GM21447 (cell line): ENCODE results near the gene NUTF2.
A peak's percentile ranks its signal among the peaks of the same experiment; 100 is the strongest.
"Not testable (repeated sequence)": the region's sequence is repeated elsewhere in the genome, so short reads cannot be mapped to it uniquely, and the experiment has no call there.

Experiments used
- ATAC-seq: cut with Tn5 transposase; IDR thresholded peaks from one replicate; pipeline ENCODE4 v1.9.1; 2021; ENCODE audit not compliant: unreplicated experiment

Gene NUTF2

DNA sequence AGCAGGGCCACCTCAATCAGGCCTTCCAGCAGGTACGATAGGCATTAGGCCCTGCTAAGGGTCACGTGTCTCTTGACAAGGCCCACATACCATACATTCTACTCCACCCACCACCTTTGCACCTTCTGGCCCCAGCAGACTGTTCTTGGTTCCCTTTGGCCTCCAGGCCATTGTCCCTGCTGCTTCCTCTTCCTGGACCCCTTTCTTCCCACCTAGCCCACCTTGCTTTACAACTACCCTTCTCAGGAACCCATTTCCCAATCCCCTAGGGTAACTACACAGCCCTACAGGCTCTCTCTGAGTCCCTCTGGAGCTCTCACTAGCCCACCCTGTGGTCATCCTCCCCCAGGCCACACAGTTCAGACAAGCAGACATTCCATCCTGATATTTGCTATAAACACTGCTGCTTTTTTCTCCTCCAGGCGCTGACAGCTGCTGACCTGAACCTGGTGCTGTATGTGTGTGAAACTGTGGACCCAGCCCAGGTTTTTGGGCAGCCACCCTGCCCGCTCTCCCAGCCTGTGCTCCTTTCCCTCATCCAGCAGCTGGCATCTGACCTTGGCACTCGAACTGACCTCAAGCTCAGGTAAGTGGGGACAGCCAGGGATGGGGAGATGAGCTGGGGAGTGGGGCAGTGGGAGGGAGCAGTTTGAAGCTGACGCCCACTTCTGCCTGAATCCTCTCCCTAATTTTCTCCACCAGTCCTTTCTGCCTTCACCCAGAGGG lies 36.6 kb downstream of the NUTF2 start:
- no peak for ATAC-seq

DNA sequence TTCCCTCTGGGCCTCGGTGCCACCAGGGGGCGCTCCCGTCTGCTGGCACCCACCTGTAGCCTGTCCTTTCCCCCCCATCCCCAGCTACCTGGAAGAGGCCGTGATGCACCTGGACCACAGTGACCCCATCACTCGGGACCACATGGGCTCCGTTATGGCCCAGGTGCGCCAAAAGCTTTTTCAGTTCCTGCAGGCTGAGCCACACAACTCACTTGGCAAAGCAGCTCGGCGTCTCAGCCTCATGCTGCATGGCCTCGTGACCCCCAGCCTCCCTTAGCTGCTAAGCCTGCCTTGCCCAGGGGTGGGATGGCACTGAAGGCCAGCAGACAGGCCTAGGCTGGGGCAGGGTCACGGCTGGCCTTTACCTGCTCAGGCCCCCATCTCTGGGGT lies 37.1 kb downstream of the NUTF2 start:
- ATAC-seq: no peak

DNA sequence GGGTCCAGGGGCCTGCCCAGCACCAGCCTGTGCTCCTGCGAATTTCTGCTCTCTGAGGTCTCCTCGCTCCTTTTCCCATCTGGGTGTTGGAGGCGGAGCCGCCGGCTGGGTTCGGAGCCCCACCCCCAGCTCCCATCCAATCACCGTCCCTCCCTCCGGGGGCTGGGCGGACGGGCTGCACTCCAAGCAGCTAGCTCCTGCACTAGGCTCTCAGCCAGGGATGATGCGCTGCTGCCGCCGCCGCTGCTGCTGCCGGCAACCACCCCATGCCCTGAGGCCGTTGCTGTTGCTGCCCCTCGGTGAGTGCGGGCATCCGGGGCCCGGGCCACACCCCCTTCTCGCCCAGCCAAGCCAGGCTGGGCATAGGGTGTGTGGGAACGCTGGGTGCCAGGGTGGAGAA lies 38.0 kb downstream of the NUTF2 start, which contains the start of gene NRN1L:
Gene NRN1L, plus strand, starts transcription at position 202 of the 400 bp plus-strand sequence. Its CDS starts 19 bp downstream, at position 221.
- no peak for ATAC-seq

DNA sequence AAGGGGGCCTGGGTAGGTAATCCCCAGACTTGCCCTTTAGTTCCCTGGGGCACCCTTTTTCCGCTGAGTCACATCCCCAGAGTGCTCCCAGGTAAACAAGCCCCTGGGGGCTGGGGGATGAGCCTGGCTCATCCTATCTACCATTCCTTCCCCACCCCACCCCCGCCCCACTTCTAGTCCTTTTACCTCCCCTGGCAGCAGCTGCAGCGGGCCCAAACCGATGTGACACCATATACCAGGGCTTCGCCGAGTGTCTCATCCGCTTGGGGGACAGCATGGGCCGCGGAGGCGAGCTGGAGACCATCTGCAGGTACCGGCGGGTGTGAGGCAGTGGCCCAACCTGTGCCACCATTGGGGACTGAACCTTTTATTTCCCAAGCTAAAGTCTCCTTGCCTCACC lies 38.8 kb downstream of the NUTF2 start:
- no peak for ATAC-seq

DNA sequence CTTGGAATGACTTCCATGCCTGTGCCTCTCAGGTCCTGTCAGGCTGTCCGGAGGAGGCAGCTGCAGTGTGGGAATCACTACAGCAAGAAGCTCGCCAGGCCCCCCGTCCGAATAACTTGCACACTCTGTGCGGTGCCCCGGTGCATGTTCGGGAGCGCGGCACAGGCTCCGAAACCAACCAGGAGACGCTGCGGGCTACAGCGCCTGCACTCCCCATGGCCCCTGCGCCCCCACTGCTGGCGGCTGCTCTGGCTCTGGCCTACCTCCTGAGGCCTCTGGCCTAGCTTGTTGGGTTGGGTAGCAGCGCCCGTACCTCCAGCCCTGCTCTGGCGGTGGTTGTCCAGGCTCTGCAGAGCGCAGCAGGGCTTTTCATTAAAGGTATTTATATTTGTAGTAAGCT lies 39.2 kb downstream of the NUTF2 start:
- no peak for ATAC-seq

DNA sequence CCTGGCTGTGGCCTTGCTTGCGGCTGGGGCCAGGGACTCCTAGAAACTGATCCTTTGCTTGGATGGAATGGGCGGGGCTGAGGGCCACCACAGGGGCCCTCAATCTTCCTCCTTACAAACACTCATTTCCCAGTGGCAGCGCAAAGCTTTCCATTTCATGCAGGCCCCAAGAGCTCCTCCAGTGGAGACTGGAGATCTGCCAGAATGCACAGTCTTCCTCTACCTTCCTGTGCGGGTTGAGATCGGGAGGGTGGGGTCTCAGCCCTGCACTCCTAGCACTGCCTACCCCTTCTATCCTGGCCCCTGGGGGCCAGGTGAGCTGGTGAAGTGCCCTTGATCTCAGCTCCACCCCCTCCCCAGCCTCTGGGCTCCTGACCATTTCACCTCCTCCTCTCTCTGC lies 39.7 kb downstream of the NUTF2 start:
- ATAC-seq: no peak

DNA sequence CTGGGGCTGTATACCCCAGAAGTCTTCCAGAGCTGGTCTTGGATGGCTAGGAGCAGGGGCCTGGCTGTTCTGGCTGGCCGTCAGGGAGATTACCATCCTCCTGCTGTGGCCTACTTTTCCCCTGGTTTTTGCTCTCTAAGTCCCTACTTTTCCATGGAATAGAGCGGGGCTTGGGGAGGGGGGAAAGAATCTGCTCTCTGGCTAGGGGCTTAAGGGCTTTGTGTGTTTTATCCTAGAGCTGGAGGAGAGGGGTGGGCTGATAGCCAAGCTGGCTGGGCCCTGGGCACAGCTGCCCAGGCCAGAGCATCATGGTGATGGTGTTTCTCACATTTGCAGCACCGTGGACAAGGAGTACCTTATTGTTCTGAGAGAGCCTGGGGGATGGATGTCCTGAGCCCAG lies 41.6 kb downstream of the NUTF2 start:
- ATAC-seq: no peak

DNA sequence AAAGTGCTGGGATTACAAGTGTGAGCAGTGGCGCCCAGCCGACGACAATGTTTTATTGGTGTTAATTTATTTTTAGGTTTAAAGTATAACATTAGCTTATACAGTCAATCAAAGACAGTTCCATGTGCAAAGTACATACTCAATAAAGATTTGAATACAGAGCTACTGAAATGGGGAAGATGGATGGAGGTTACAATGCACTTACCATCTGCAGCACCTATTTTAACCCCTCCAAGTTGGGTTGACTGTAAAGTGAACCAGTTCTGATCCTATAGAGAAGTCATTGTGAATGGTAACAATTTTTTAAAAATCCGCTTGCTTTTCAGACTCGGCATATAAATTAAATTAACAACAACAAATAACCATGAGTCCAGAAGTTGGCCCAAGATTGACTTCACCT lies 45.6 kb downstream of the NUTF2 start:
- ATAC-seq: no peak

DNA sequence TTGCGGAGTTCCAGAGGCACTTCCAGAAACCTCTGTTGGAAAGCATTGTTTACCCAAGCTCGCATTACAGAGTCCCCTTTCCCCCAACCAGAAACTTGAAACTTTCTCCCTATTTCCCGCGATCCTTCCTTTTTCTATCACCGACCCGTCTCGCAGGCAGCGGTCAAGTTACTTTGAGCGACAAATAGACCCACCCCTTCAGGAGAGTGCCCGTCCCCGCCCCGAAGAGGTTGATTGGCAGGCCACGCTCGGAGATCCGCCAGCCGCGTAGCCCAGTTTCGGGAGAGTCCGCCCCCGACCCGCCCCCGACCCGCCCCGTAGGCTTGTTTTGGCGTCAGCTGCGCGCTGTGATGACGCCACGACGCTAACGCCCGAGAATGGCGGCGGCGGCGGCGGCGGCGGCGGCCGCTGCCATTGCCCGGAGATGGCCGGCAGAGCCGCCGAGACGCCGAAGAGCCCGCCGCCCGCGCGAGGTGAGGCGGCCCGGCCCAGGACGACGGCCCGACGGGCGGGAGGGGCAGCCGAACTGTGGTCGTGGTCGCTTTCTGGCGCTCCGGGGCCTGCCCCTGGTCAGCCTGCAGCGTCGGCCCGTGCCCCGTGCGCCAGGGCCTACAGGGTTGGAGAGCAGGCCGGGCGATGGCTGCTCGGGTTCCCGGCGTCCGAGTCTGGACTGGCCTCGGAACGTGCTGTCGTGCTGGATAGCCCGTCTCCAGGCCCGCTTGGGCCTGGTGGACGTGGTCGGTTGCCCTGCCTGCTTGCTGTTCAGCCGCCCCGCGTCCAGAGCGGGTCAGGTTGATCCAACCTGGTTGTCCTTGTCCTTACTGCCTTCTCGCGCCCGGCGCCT lies 46.4 kb downstream of the NUTF2 start, which contains the start of gene PSKH1:
Gene PSKH1, plus strand, starts transcription at position 356 of the 844 bp plus-strand sequence. CDS start 15,496 bp downstream, outside the sequence.
- ATAC-seq: peak; percentile 91

DNA sequence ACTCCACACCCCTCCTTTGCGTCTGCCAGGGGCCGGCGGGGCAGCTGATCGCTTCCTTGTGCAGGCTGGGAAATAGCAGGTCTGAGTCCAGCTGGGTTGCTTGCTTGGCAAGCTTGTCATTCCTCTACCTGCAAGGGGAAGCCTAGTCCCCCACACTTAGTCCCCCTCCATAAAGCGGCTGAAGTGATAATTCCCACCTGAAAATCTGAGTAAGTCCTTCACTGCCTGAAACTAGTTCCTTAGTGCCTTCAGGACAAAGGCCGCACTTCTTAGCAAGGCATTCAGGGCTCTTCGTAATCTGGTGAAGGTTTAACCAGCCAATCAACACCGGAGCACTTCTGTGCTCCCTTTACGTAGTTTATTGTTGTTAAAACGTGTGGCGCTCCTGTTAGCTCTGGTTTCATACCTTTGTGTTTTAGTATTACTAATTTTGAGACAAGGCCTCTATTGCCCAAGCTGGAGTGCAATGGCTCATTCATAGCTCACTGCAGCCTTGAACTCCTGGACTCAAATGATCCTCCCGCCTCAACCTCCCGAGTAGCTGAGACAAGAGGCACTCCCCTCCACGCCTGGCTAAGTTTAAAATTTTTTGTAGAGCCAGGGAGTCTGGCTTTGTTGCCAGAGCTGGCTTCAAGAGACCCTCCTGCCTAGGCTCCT lies 47.1 kb downstream of the NUTF2 start:
- ATAC-seq: no peak

DNA sequence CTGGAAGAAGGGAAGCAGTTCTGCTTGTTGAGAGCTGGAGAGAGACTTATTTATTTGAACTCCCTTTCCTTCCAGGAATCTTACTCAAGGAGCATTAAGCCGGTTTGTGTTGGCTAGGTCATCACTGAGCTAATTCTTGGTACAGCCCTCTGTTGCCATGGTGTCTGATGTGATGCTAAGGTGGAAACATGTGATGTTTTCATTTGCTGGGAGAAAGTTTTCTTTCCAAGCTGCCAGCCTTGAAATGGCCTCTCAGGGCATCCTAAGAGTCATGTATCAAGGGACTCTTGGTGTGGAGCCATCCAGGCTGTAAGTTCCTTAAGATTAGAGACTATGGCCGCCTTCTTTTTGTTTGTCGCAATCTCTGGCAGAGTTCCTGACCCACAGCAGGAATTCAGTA lies 50.5 kb downstream of the NUTF2 start:
- ATAC-seq: no peak

DNA sequence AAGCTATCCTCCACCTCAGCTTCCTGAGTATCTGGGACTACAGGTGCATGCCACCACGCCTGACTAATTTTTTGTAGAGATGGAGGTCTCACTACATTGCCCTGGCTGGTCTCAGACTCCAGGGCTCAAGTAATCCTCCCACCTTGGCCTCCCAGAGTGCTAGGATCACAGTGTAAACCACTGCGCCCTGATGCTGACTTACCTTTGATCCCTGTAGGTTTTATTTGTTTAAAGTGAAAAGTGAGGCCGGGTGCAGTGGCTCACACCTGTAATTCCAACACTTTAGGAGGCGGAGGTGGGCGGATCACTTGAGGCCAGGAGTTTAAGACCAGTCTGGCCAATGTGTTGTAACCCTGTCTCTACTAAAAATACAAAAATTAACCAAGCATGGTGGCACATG lies 55.0 kb downstream of the NUTF2 start:
- no peak for ATAC-seq

DNA sequence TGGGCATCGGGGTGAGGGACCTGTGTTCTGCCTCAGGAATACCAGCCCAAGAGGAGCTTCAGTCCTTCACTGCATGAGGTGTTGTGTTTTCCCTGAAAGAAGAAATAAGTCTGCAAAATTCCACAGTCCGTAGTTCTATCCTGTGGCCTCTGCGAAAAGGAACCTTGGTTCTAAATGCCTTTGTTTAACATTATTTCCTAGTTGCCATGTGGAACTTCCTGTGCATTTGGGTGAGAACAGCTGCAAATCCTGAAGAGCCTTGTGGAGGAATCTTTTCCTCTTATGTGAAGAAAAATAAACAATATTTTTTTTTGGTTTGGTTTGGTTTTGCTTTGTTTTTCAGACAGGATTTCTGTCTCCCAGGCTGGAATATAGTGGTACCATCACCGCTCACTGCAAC lies 56.1 kb downstream of the NUTF2 start:
- no peak for ATAC-seq

DNA sequence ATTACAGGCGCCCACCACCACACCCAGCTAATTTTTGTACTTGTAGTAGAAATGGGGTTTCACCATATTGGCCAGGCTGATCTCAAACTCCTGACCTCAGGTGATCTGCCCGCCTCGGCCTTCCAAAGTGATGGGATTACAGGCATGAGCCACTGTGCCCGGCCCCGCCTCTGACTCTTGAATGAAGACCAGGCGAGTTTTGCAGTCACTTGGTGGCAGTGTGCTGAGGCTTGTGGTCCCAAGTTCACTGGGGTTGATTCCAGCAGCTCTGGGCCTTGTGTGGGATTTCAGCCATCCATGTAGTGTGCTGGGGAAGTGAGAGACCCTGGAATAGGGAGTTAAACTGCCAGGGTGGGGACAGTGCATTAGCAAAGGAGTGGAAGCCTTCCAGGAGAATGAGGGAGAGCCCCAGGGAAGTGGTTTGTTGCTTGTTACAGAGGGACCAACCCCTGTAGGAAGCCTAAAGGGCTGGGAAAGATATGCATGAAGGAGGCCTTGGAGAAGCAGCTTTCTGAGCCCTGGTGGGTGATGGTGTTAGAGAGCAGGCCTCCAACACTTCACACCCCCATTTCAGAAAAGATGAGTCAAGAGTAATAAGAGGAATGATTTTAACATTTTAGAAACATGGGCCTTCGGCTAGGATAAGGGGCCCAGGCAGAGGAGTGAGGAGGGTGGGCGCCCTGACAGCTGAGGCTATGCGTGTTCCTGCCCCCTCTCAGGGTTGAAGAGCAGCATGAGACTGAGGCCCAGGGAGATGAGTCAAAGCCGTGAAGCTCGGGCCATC lies 60.9 kb downstream of the NUTF2 start:
- no peak for ATAC-seq

DNA sequence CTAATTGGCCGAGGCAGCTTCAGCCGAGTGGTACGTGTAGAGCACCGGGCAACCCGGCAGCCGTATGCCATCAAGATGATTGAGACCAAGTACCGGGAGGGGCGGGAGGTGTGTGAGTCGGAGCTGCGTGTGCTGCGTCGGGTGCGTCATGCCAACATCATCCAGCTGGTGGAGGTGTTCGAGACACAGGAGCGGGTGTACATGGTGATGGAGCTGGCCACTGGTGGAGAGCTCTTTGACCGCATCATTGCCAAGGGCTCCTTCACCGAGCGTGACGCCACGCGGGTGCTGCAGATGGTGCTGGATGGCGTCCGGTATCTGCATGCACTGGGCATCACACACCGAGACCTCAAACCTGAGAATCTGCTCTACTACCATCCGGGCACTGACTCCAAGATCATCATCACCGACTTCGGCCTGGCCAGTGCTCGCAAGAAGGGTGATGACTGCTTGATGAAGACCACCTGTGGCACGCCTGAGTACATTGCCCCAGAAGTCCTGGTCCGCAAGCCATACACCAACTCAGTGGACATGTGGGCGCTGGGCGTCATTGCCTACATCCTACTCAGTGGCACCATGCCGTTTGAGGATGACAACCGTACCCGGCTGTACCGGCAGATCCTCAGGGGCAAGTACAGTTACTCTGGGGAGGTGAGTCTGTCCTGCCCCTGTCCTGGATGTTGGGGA lies 62.5 kb downstream of the NUTF2 start:
- no peak for ATAC-seq

DNA sequence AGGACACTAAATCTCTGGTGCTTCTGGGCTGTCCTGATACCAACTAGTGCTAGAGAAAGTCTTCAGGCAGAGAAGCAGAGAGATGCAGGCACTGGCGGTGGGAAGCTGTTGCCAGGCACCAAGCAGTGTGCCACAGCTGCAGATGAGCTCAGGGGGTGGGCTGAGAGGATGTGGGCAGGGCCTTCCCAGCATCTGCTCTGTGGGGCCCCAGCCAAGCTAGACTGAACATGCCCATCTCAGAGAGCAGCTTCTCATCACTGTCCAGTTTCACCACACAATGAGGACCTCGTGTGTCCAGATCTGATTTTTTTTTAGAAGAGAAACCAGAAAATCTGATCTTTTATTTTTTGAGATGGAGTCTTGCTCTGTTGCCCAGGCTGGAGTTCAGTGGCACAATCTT lies 63.4 kb downstream of the NUTF2 start:
- ATAC-seq: no peak

DNA sequence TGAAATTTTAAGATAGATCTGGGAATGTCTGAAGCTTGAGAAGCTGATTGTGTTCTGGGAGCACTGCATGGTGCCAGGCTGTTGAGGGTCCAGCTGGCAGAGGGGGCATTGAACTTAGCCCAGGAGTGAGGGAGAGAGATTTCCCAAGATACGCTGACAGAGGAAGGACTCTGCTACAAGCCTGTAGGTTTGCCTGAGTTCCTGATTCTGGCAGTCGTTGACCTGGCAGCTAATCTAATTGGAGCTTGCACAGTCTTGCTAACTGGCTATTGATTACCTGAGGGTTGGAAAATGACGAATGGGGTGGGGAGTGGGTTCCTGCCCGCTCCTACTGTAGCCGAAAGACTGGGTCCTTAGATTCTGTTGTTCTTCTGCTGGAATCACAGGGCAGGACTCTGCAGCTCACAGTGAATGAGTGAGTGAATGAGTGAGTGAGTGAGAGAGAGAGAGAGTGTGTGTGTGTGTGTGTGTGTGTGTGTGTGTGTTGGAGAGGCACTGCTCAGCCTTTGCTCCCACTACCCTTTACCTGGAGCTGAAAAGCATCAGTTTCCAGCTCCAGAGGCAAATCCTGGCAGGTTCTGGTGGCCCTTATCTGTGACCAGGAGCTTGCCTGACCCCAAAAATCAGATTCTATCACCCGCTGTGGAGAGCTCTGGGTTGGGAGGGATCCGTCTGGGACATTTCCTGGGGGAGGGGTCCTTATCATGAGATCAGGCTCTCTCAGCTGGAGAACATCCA lies 68.2 kb downstream of the NUTF2 start:
- no peak for ATAC-seq

DNA sequence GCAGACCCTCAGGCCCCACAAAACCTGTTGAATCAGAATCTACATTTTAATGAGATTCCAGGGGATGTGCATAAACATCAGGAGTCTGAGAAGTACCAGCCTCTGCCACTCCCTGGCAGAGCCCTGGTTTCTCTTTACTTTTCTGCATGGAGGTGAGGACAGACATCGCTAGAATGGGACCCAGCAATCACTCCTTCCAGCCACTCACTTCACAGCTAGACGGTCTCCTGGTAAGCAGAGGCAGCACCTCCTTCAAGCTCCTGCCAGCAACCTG lies 68.7 kb downstream of the NUTF2 start:
- not testable (repeated sequence) for ATAC-seq

DNA sequence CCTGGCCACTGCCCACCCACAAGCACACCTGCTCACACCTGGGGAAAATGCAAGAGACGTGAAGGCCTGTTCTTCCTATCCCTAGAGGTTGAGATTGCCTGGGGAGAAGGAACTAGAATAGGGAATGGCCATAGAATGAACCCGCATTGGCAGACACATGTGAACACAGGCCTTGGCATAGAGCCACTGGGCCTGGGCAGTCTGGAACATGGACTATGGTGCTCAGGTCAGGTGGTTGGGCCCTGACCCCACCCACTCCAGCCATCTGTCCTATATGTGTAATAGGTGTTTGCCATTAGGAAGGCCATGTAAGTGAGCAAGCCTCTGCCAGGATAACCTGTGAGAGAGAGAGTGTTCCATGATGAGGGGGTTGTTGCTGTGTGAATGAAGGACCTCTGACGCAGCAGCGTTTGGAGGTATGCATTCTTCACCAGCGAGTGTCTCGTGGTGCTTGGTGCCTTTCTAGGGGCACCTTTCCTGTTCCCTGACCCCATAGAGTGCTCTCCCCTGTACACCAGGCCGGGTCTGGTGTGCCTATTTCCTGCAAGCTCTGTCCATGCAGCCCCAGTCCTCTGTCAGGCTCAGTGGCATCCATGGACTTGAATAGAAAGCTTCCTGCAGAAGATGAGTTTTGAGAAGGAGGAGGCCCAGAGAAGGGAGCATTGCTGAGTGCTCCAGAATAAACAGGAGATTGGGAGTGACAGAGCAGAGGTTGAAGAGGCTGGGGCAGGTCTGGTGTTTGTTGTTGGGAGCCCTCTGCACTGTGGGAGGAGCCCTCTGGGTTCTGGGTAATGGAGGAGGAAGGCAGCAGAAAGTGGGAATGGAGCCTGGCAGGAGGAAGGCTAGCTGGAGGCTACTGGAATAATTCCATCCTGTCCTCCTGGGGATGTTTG lies 69.3 kb downstream of the NUTF2 start:
- no peak for ATAC-seq
